Fibroblast of lung (primary cell): ENCODE measurements around the gene HDHD5. TPM values are rescaled to one million over a fixed set of nuclear protein-coding genes. Genes with fewer than 3 reads are reported as not detected.

Experiments used
- DNase-seq, 2 donors: peaks; one replicate each; pipeline versions ENCODE4 v3.0.0 to v3.0.0-alpha.2; 2010; ENCODE audit warnings: low read depth in 2 of 2
- H2AFZ ChIP-seq: 2 replicates; pipeline ENCODE4 v1.5.1; 2012; ENCODE audit warnings: low read length, control low read depth, inconsistent platforms
- H3K27ac ChIP-seq: 2 replicates; pipeline ENCODE4 v1.5.1; 2011; ENCODE audit warnings: low read length, control low read depth; ENCODE audit not compliant: insufficient read depth
- H3K27me3 ChIP-seq: 2 replicates; pipeline ENCODE4 v1.5.1; 2011; ENCODE audit warnings: mild to moderate bottlenecking, low read length; ENCODE audit not compliant: control insufficient read depth, insufficient read depth
- H3K36me3 ChIP-seq: 2 replicates; pipeline ENCODE4 v1.5.1; 2011; ENCODE audit warnings: low read length; ENCODE audit not compliant: control insufficient read depth, insufficient read depth
- H3K4me1 ChIP-seq: 2 replicates; pipeline ENCODE4 v1.5.1; 2011; ENCODE audit warnings: low read length; ENCODE audit not compliant: control insufficient read depth, insufficient read depth; ENCODE audit errors: extremely low read depth
- H3K4me2 ChIP-seq: 2 replicates; pipeline ENCODE4 v1.5.1; 2011; ENCODE audit warnings: low read length, control low read depth; ENCODE audit not compliant: insufficient read depth; ENCODE audit errors: extremely low read depth
- H3K4me3 ChIP-seq, 4 experiments: fragments of 200-600 bp in 1 of 4; sonication (generic) in 1 of 4; replicated peaks in 1 of 4; 2 replicates each; pipeline ENCODE4 v1.5.1; 2011 to 2016; ENCODE audit warnings: low read length in 4 of 4, low read depth in 3 of 4, mild to moderate bottlenecking in 3 of 4, control low read depth in 2 of 4, inconsistent platforms in 1 of 4, mixed read lengths in 1 of 4; ENCODE audit not compliant: insufficient read depth in 1 of 4; ENCODE audit errors: control extremely low read depth in 1 of 4
- H3K79me2 ChIP-seq: 2 replicates; pipeline ENCODE4 v1.5.1; 2012; ENCODE audit warnings: mild to moderate bottlenecking, low read length, inconsistent platforms; ENCODE audit not compliant: control insufficient read depth, insufficient read depth
- H3K9ac ChIP-seq: 2 replicates; pipeline ENCODE4 v1.5.1; 2011; ENCODE audit warnings: mild to moderate bottlenecking, low read length, control low read depth; ENCODE audit not compliant: insufficient read depth
- H3K9me3 ChIP-seq: 2 replicates; pipeline ENCODE4 v1.5.1; 2012; ENCODE audit warnings: low read depth, low read length; ENCODE audit not compliant: control insufficient read depth, insufficient read depth
- H4K20me1 ChIP-seq: 2 replicates; pipeline ENCODE4 v1.5.1; 2011; ENCODE audit warnings: low read length; ENCODE audit not compliant: control insufficient read depth, insufficient read depth; ENCODE audit errors: extremely low read depth
- CTCF ChIP-seq, 2 donors: IDR thresholded peaks in 1 of 2; conservative IDR thresholded peaks in 1 of 2; 1 replicate in 1 of 2; 2 replicates in 1 of 2; pipeline ENCODE4 v1.5.1; 2011 to 2012; ENCODE audit warnings: low read length in 2 of 2, control low read depth in 1 of 2, inconsistent platforms in 1 of 2, low read depth in 1 of 2, mild to moderate bottlenecking in 1 of 2
- EZH2 ChIP-seq: IDR thresholded peaks from 2 replicates; pipeline ENCODE4 v1.5.1; 2012; ENCODE audit warnings: low read length, control low read depth, mild to moderate bottlenecking; ENCODE audit errors: missing control alignments
- polyA plus RNA-seq, 2 donors: library from polyadenylated mRNA; depleted of rRNA in 1 of 2; stranded (reverse) in 1 of 2; unstranded in 1 of 2; fragments of >200 nt; gene quantifications; 2 replicates each; pipeline ENCODE4 v1.2.1, GENCODE V29; 2011 to 2012; ENCODE audit warnings: missing spikeins in 1 of 2
- total RNA-seq: library from RNA; depleted of rRNA; stranded (reverse); fragments of >200 nt; gene quantifications from 2 replicates; pipeline ENCODE4 v1.2.1, GENCODE V29; 2014

Gene HDHD5
- total and polyA plus RNA-seq, 2 donors (not counting 1 experiment from before 2014, with no cell fraction given) = 16.2 to 20.9 TPM

GRCh38 chr22:17140826-17141766 lies 18.0 kb downstream of the HDHD5 start:
- no peaks in the 10 kb centered on the region for H3K27me3 ChIP-seq
- peaks cover 14% of the 10 kb centered on the region for H3K36me3 ChIP-seq
- H3K9me3 ChIP-seq = no peaks in the 10 kb centered on the region
- no peaks in the 10 kb centered on the region for H4K20me1 ChIP-seq
- no peak overlapping the region for H3K9ac ChIP-seq
- no peak overlapping the region for H2AFZ ChIP-seq
- DNase-seq = no peak
- no peak for TF ChIP-seq CTCF (conservative IDR thresholded peaks at IDR 0.05 in 1 of 2, IDR thresholded peaks at IDR 0.05 in 1 of 2; ENCODE audit: low read depth in 1 of 2, low read length in 2 of 2)
- TF ChIP-seq EZH2 = no peak
- no peaks in the 10 kb centered on the region for H3K4me1 ChIP-seq
- no peak overlapping the region for H3K4me2 ChIP-seq
- no peaks in the 10 kb centered on the region for H3K79me2 ChIP-seq
- H3K4me3 ChIP-seq = no peak overlapping the region
- no peak overlapping the region for H3K27ac ChIP-seq

GRCh38 chr22:17140022-17140421 lies 19.1 kb downstream of the HDHD5 start:
- Histone ChIP-seq H3K27me3 (no peaks in the 10 kb centered on the region), H3K79me2 (no peaks in the 10 kb centered on the region), H3K27ac (no peak overlapping the region), H3K4me1 (no peaks in the 10 kb centered on the region), H3K4me3 (no peak overlapping the region), H2AFZ (no peak overlapping the region), H3K4me2 (no peak overlapping the region), H4K20me1 (no peaks in the 10 kb centered on the region), H3K9me3 (no peaks in the 10 kb centered on the region), H3K36me3 (peaks cover 14% of the 10 kb centered on the region), H3K9ac (no peak overlapping the region)
- no peak for TF ChIP-seq CTCF (conservative IDR thresholded peaks at IDR 0.05 in 1 of 2, IDR thresholded peaks at IDR 0.05 in 1 of 2; ENCODE audit: low read depth in 1 of 2, low read length in 2 of 2)
- no peak for TF ChIP-seq EZH2
- DNase-seq = no peak

GRCh38 chr22:17138513-17138912 lies 20.6 kb downstream of the HDHD5 start:
- H3K4me3 ChIP-seq = no peak overlapping the region
- no peaks in the 10 kb centered on the region for H3K9me3 ChIP-seq
- H3K27ac ChIP-seq = no peak overlapping the region
- no peak for DNase-seq
- no peak overlapping the region for H3K9ac ChIP-seq
- H3K79me2 ChIP-seq = no peaks in the 10 kb centered on the region
- no peaks in the 10 kb centered on the region for H4K20me1 ChIP-seq
- H3K4me2 ChIP-seq = no peak overlapping the region
- peaks cover 14% of the 10 kb centered on the region for H3K36me3 ChIP-seq
- no peak overlapping the region for H2AFZ ChIP-seq
- no peaks in the 10 kb centered on the region for H3K4me1 ChIP-seq
- no peaks in the 10 kb centered on the region for H3K27me3 ChIP-seq
- TF ChIP-seq CTCF (conservative IDR thresholded peaks at IDR 0.05 in 1 of 2, IDR thresholded peaks at IDR 0.05 in 1 of 2; ENCODE audit: low read depth in 1 of 2, low read length in 2 of 2) = no peak
- TF ChIP-seq EZH2 = no peak
